GM18505 (cell line): Measurements from ENCODE around the gene COMMD4.

Experiments used
- ATAC-seq: cut with Tn5 transposase; IDR thresholded peaks from one replicate; pipeline ENCODE4 v1.9.1; 2021; ENCODE audit not compliant: unreplicated experiment
- POLR2A ChIP-seq: IDR thresholded peaks from 4 replicates; pipeline ENCODE4 v1.6.1; 2011; ENCODE audit warnings: borderline replicate concordance; ENCODE audit not compliant: insufficient read depth, insufficient read length; ENCODE audit errors: extremely low read depth

Gene COMMD4

GRCh38 chr15:75357976-75358673 lies 22.3 kb downstream of the COMMD4 start:
- no peak for ATAC-seq
- no peak for TF ChIP-seq POLR2A

- ATAC-seq = no peak
Measured at GRCh38 chr15:75358771-75359536, 23.1 kb downstream of the COMMD4 start.

GRCh38 chr15:75359537-75360250 lies 23.8 kb downstream of the COMMD4 start:
- ATAC-seq = no peak
- TF ChIP-seq POLR2A = no peak

More at GRCh38 chr15:75358771-75359536, 23.1 kb downstream of the COMMD4 start:
- TF ChIP-seq POLR2A = no peak

GRCh38 chr15:75360391-75360790 lies 24.5 kb downstream of the COMMD4 start:
- ATAC-seq = no peak
- no peak for TF ChIP-seq POLR2A

- no peak for ATAC-seq
- no peak for TF ChIP-seq POLR2A
Measured at GRCh38 chr15:75360856-75361255, 25.0 kb downstream of the COMMD4 start.

GRCh38 chr15:75361361-75361988 lies 25.6 kb downstream of the COMMD4 start:
- ATAC-seq = no peak
- TF ChIP-seq POLR2A = no peak

- no peak for ATAC-seq
- TF ChIP-seq POLR2A = no peak
Measured at GRCh38 chr15:75361989-75362641, 26.3 kb downstream of the COMMD4 start.

- no peak for TF ChIP-seq POLR2A
- ATAC-seq = no peak
Measured at GRCh38 chr15:75362642-75363249, 26.9 kb downstream of the COMMD4 start.

GRCh38 chr15:75363786-75364185 lies 27.9 kb downstream of the COMMD4 start:
- ATAC-seq = no peak
- TF ChIP-seq POLR2A = no peak

GRCh38 chr15:75364881-75365280 lies 29.0 kb downstream of the COMMD4 start:
- no peak for ATAC-seq
- TF ChIP-seq POLR2A = no peak

GRCh38 chr15:75366163-75366562 lies 30.3 kb downstream of the COMMD4 start:
- no peak for ATAC-seq
- no peak for TF ChIP-seq POLR2A

- no peak for TF ChIP-seq POLR2A
- ATAC-seq = no peak
Measured at GRCh38 chr15:75367006-75367405, 31.1 kb downstream of the COMMD4 start.
